Eye (tissue), 1 donor: ENCODE results near the gene SLC27A1.
A peak's percentile ranks its signal among the peaks of the same experiment; 100 is the strongest.
"Not testable (repeated sequence)": the region's sequence is repeated elsewhere in the genome, so short reads cannot be mapped to it uniquely, and the experiment has no call there.

Experiments
- DNase-seq: peaks from one replicate; pipeline ENCODE4 v3.0.0-alpha.2; 2015

The SLC27A1 gene

GRCh38 chr19:17457616-17458015 lies 12.7 kb upstream of the SLC27A1 start:
- no peak for DNase-seq

- no peak for DNase-seq
These were observed 11.4 kb upstream of the SLC27A1 start for GRCh38 chr19:17458970-17459369.

GRCh38 chr19:17460372-17461230 lies 9.7 kb upstream of the SLC27A1 start, which contains the start of gene NXNL1:
Gene NXNL1, minus strand, starts transcription at chr19:17460926. Its CDS starts 57 bp downstream, at chr19:17460869.
- DNase-seq: no peak

GRCh38 chr19:17466487-17466850 lies 3.9 kb upstream of the SLC27A1 start:
- DNase-seq: no peak

GRCh38 chr19:17467471-17468301 lies 2.6 kb upstream of the SLC27A1 start:
- no peak for DNase-seq

- no peak for DNase-seq
These were observed 1.8 kb upstream of the SLC27A1 start for GRCh38 chr19:17468302-17469091.

- DNase-seq: no peak
These were observed 1.2 kb upstream of the SLC27A1 start for GRCh38 chr19:17469092-17469480.

GRCh38 chr19:17469481-17470067 lies 750 bp upstream of the SLC27A1 start:
- DNase-seq: peak; percentile 91

- DNase-seq: no peak
These were observed 1.2 kb downstream of the SLC27A1 start for GRCh38 chr19:17471410-17472125.

GRCh38 chr19:17473041-17473440 lies 2.7 kb downstream of the SLC27A1 start:
- no peak for DNase-seq

GRCh38 chr19:17475011-17475540 lies 4.8 kb downstream of the SLC27A1 start:
- not testable (repeated sequence) for DNase-seq

- peak; percentile 44 for DNase-seq
These were observed 5.3 kb downstream of the SLC27A1 start for GRCh38 chr19:17475541-17476115.

- no peak for DNase-seq
These were observed 9.0 kb downstream of the SLC27A1 start for GRCh38 chr19:17479325-17479791.

GRCh38 chr19:17481986-17482385 lies 11.7 kb downstream of the SLC27A1 start:
- DNase-seq: no peak

- DNase-seq: no peak
These were observed 12.7 kb downstream of the SLC27A1 start for GRCh38 chr19:17482877-17483604.

GRCh38 chr19:17483605-17484002 lies 13.3 kb downstream of the SLC27A1 start:
- no peak for DNase-seq

- no peak for DNase-seq
These were observed 14.3 kb downstream of the SLC27A1 start for GRCh38 chr19:17484520-17485185.

GRCh38 chr19:17486545-17487240 lies 16.4 kb downstream of the SLC27A1 start:
- DNase-seq: no peak
